DMS153 treated with DMSO at 0.1 percent for 48 hours (cell line): ENCODE data around the gene IMPDH1.
"Not testable (repeated sequence)": the region's sequence is repeated elsewhere in the genome, so short reads cannot be mapped to it uniquely, and the experiment has no call there.

ENCODE experiments used
- DNase-seq: peaks from one replicate; lab custom pipeline; 2025; ENCODE audit not compliant: unreplicated experiment; lab: John Stamatoyannopoulos, UW

Gene IMPDH1

GRCh38 chr7:128409596-128410450, at the start of gene IMPDH1:
IMPDH1 (minus strand) TSS chr7:128409982; CDS start chr7:128409901, 81 bp downstream.
- peak; percentile 16 for DNase-seq

- peak; percentile 12 for DNase-seq
Observed at GRCh38 chr7:128459394-128459878, 49.7 kb upstream of the IMPDH1 start.

- DNase-seq = no peak
Observed at GRCh38 chr7:128458956-128459355, 49.2 kb upstream of the IMPDH1 start.

- DNase-seq = not testable (repeated sequence)
Observed at GRCh38 chr7:128457385-128457784, 47.6 kb upstream of the IMPDH1 start.

GRCh38 chr7:128456255-128456725, 46.5 kb upstream of the IMPDH1 start:
- DNase-seq = peak; percentile 30

- DNase-seq = peak; percentile 78
Observed at GRCh38 chr7:128455543-128456254, 45.9 kb upstream of the IMPDH1 start, which contains the start of gene HILPDA. HILPDA (plus strand) TSS chr7:128455878; CDS start chr7:128457269, 1,391 bp downstream.

GRCh38 chr7:128454808-128455542, 45.2 kb upstream of the IMPDH1 start:
- DNase-seq = no peak

- DNase-seq = no peak
Observed at GRCh38 chr7:128453836-128454804, 44.3 kb upstream of the IMPDH1 start.

GRCh38 chr7:128452552-128452951, 42.8 kb upstream of the IMPDH1 start:
- no peak for DNase-seq

- no peak for DNase-seq
Observed at GRCh38 chr7:128450913-128451312, 41.1 kb upstream of the IMPDH1 start.

- DNase-seq = no peak
Observed at GRCh38 chr7:128450409-128450808, 40.6 kb upstream of the IMPDH1 start.

GRCh38 chr7:128448751-128449302, 39.0 kb upstream of the IMPDH1 start:
- no peak for DNase-seq

- no peak for DNase-seq
Observed at GRCh38 chr7:128447941-128448564, 38.3 kb upstream of the IMPDH1 start.

- DNase-seq = no peak
Observed at GRCh38 chr7:128446306-128446705, 36.5 kb upstream of the IMPDH1 start.

GRCh38 chr7:128443831-128444600, 34.2 kb upstream of the IMPDH1 start:
- no peak for DNase-seq

GRCh38 chr7:128442356-128442755, 32.6 kb upstream of the IMPDH1 start:
- no peak for DNase-seq

- no peak for DNase-seq
Observed at GRCh38 chr7:128437426-128438332, 27.9 kb upstream of the IMPDH1 start.
